HCT116 (cell line): ENCODE measurements around the gene SESN1. TPM values are rescaled to one million over a fixed set of nuclear protein-coding genes. Genes with fewer than 3 reads are reported as not detected.

Source experiments
- ATAC-seq: fragments of 200-7000 bp; cut with Tn5 transposase; 2 replicates; pipeline ENCODE4 v1.9.1; 2020; ENCODE audit warnings: mild to moderate bottlenecking, moderate library complexity
- BruUV-seq: library from RNA; stranded (reverse); fragments of 400-500 nt; replicated peaks from 2 replicates; lab custom pipeline; 2021; lab: Mats Ljungman, UMichigan
- CTCF ChIA-PET: fragments of 300-600 bp; sonication (Branson Sonifier 250); formaldehyde crosslinking; loops from one replicate; lab custom pipeline; 2021; ENCODE audit warnings: antibody characterized with exemption; lab: Charles Lee
- POLR2A ChIA-PET: fragments of 300-600, 350-600 bp; sonication (Branson Sonifier 250); formaldehyde crosslinking; loops from one replicate; lab custom pipeline; 2021; ENCODE audit warnings: antibody characterized with exemption; lab: Charles Lee
- RAD21 ChIA-PET, 2 experiments: fragments of 300-600 bp; sonication (Branson Sonifier 250); formaldehyde crosslinking; loops; one replicate each; lab custom pipeline; 2023; ENCODE audit warnings: low total read pairs in 2 of 2; ENCODE audit not compliant: uncharacterized antibody in 2 of 2, unreplicated experiment in 2 of 2, low non-redundant PET in 1 of 2; lab: Charles Lee
- DNase-seq: peaks from one replicate; pipeline ENCODE4 v3.0.0-alpha.2; 2010; ENCODE audit warnings: low read depth, low spot score
- H2AFZ ChIP-seq: fragments of 200-600 bp; shearing (Covaris generic), sonication (generic); 2 replicates; pipeline ENCODE4 v1.6.1; 2017; ENCODE audit warnings: low read depth, mixed run types, mixed read lengths, antibody characterized with exemption, low read length; ENCODE audit not compliant: poor library complexity, severe bottlenecking
- H3K27ac ChIP-seq: 2 replicates; pipeline ENCODE4 v1.5.1; 2012; ENCODE audit warnings: low read depth, low read length
- H3K27me3 ChIP-seq: fragments of 200-600 bp; sonication (generic); 2 replicates; pipeline ENCODE4 v1.6.1; 2016; ENCODE audit warnings: mixed run types, low read length, mixed read lengths; ENCODE audit not compliant: insufficient read depth
- H3K36me3 ChIP-seq, 2 experiments: fragments of 200-500 bp in 1 of 2; fragments of 200-600 bp in 1 of 2; sonication (Bioruptor generic) in 1 of 2; sonication (generic) in 1 of 2; 2 replicates each; pipeline versions ENCODE4 v1.5.1 to v1.6.1; 2014 to 2016; ENCODE audit warnings: low read length in 2 of 2, inconsistent platforms in 1 of 2, mixed read lengths in 1 of 2, mixed run types in 1 of 2; ENCODE audit not compliant: insufficient read depth in 2 of 2, control insufficient read depth in 1 of 2
- H3K4me1 ChIP-seq, 2 experiments: fragments of 200-600 bp in 1 of 2; sonication (generic) in 1 of 2; 2 replicates each; pipeline versions ENCODE4 v1.5.1 to v1.6.1; 2012 to 2017; ENCODE audit warnings: low read length in 2 of 2, inconsistent platforms in 1 of 2, mild to moderate bottlenecking in 1 of 2, mixed read lengths in 1 of 2, mixed run types in 1 of 2, moderate library complexity in 1 of 2; ENCODE audit not compliant: insufficient read depth in 2 of 2, control insufficient read depth in 1 of 2
- H3K4me2 ChIP-seq: fragments of 200-600 bp; sonication (generic); 2 replicates; pipeline ENCODE4 v1.6.1; 2017; ENCODE audit warnings: mixed run types, low read length, mixed read lengths
- H3K4me3 ChIP-seq, 2 experiments: fragments of 200-600 bp in 1 of 2; sonication (generic) in 1 of 2; replicated peaks in 1 of 2; 2 replicates each; pipeline ENCODE4 v1.5.1; 2011 to 2016; ENCODE audit warnings: low read length in 2 of 2, control low read depth in 1 of 2, low read depth in 1 of 2, mild to moderate bottlenecking in 1 of 2, mixed read lengths in 1 of 2, mixed run types in 1 of 2
- H3K79me2 ChIP-seq: fragments of 200-600 bp; sonication (generic); 2 replicates; pipeline ENCODE4 v1.6.1; 2017; ENCODE audit warnings: mild to moderate bottlenecking, mixed run types, low read length, moderate library complexity, mixed read lengths; ENCODE audit not compliant: insufficient read depth
- H3K9ac ChIP-seq: fragments of 200-600 bp; sonication (generic); 2 replicates; pipeline ENCODE4 v1.6.1; 2016; ENCODE audit warnings: low read length, mixed read lengths
- H3K9me2 ChIP-seq: fragments of 200-600 bp; sonication (generic), shearing (Covaris generic); 2 replicates; pipeline ENCODE4 v1.6.1; 2017; ENCODE audit warnings: mixed run types, mild to moderate bottlenecking, moderate library complexity; ENCODE audit not compliant: insufficient read depth
- H3K9me3 ChIP-seq, 2 experiments: fragments of 200-500 bp in 1 of 2; fragments of 200-600 bp in 1 of 2; sonication (Bioruptor generic) in 1 of 2; sonication (generic) in 1 of 2; 2 replicates each; pipeline ENCODE4 v1.6.1; 2014 to 2017; ENCODE audit warnings: low read length in 2 of 2, mixed read lengths in 2 of 2, inconsistent platforms in 1 of 2, low read depth in 1 of 2, mild to moderate bottlenecking in 1 of 2, mixed run types in 1 of 2, moderate library complexity in 1 of 2; ENCODE audit not compliant: control insufficient read depth in 1 of 2, insufficient read depth in 1 of 2
- H4K20me1 ChIP-seq: fragments of 200-600 bp; sonication (generic), shearing (Covaris generic); 2 replicates; pipeline ENCODE4 v1.6.1; 2017; ENCODE audit warnings: mixed run types, mild to moderate bottlenecking, moderate library complexity; ENCODE audit not compliant: insufficient read depth
- CBX3 ChIP-seq: IDR thresholded peaks from 2 replicates; pipeline ENCODE4 v1.6.1; 2012; ENCODE audit warnings: low read depth
- CTCF ChIP-seq, 3 experiments: fragments of 200-600 bp in 1 of 3; sonication (generic) in 1 of 3; IDR thresholded peaks in 2 of 3; conservative IDR thresholded peaks in 1 of 3; 2 replicates each; pipeline ENCODE4 v1.5.1; 2012 to 2017; ENCODE audit warnings: low read depth in 2 of 3, low read length in 2 of 3, antibody characterized with exemption in 1 of 3, borderline replicate concordance in 1 of 3, control low read depth in 1 of 3, mild to moderate bottlenecking in 1 of 3, mixed read lengths in 1 of 3, mixed run types in 1 of 3, moderate library complexity in 1 of 3; ENCODE audit not compliant: insufficient read depth in 1 of 3
- EGR1 ChIP-seq: IDR thresholded peaks from 2 replicates; pipeline ENCODE4 v1.6.1; 2012; ENCODE audit warnings: low read depth
- ELF1 ChIP-seq: IDR thresholded peaks from 2 replicates; pipeline ENCODE4 v1.6.1; 2012; ENCODE audit warnings: low read depth, borderline replicate concordance
- EZH2 ChIP-seq: fragments of 200-600 bp; sonication (generic); IDR thresholded peaks from 2 replicates; pipeline ENCODE4 v1.6.1; 2017; ENCODE audit warnings: antibody characterized with exemption, mixed run types
- EZH2phosphoT487 ChIP-seq: fragments of 200-600 bp; IDR thresholded peaks from 2 replicates; pipeline ENCODE4 v1.6.1; 2018; ENCODE audit warnings: antibody characterized with exemption, borderline replicate concordance
- FOSL1 ChIP-seq: IDR thresholded peaks from 2 replicates; pipeline ENCODE4 v1.6.1; 2012; ENCODE audit warnings: low read depth
- MAX ChIP-seq: IDR thresholded peaks from 2 replicates; pipeline ENCODE4 v1.6.1; 2012
- POLR2AphosphoS5 ChIP-seq: IDR thresholded peaks from 2 replicates; pipeline ENCODE4 v1.6.1; 2011; ENCODE audit warnings: mild to moderate bottlenecking, low read depth, low read length, moderate library complexity
- RAD21 ChIP-seq: IDR thresholded peaks from 2 replicates; pipeline ENCODE4 v1.6.1; 2012; ENCODE audit warnings: low read depth, mild to moderate bottlenecking
- SIN3A ChIP-seq: IDR thresholded peaks from 2 replicates; pipeline ENCODE4 v1.6.1; 2012; ENCODE audit warnings: low read depth
- SRF ChIP-seq: IDR thresholded peaks from 2 replicates; pipeline ENCODE4 v1.6.1; 2012; ENCODE audit warnings: low read depth
- TCF7L2 ChIP-seq: IDR thresholded peaks from 2 replicates; pipeline ENCODE4 v1.7.0; 2011; ENCODE audit warnings: borderline replicate concordance, inconsistent platforms; ENCODE audit not compliant: insufficient read depth, insufficient read length; ENCODE audit errors: extremely low read depth
- YY1 ChIP-seq: IDR thresholded peaks from 2 replicates; pipeline ENCODE4 v1.6.1; 2011; ENCODE audit warnings: low read length, low read depth, moderate library complexity, mild to moderate bottlenecking; ENCODE audit not compliant: insufficient replicate concordance; ENCODE audit errors: extremely low read depth
- ZNF274 ChIP-seq: fragments of 200-500 bp; sonication (Bioruptor generic); IDR thresholded peaks from 2 replicates; pipeline ENCODE4 v1.6.1; 2014; ENCODE audit warnings: mild to moderate bottlenecking, low read depth, low read length, inconsistent platforms
- intact Hi-C: fragments of 100-400 bp; cut with micrococcal nuclease; formaldehyde crosslinking; loops from 2 replicates; pipeline ENCODE4 v1.10.0; 2022
- total RNA-seq: library from RNA; stranded (reverse); gene quantifications from one replicate; pipeline ENCODE4 v1.2.1, GENCODE V29; 2021; ENCODE audit not compliant: unreplicated experiment

Gene SESN1
- total RNA-seq, 1 experiment from 2014 or later = 9.3 TPM

- ChIA-PET CTCF (no interaction called here), RAD21 (no interaction called here), POLR2A (no interaction called here)
- Histone ChIP-seq H3K36me3 (peaks cover 0 to 3% of the 10 kb centered on the region in 2 experiments; a peak in 1 of 4 replicates), H3K9me3 (no peaks in the 10 kb centered on the region), H3K4me3 (no peak overlapping the region), H3K9me2 (no peaks in the 10 kb centered on the region), H4K20me1 (no peaks in the 10 kb centered on the region), H3K27me3 (no peaks in the 10 kb centered on the region), H3K4me2 (no peak overlapping the region), H3K4me1 (no peaks in the 10 kb centered on the region), H3K79me2 (no peaks in the 10 kb centered on the region), H2AFZ (no peak overlapping the region), H3K27ac (no peak overlapping the region), H3K9ac (no peak overlapping the region)
- TF ChIP-seq EZH2 (no peak), EZH2phosphoT487 (no peak), CBX3 (no peak), RAD21 (no peak), MAX (no peak), EGR1 (no peak), FOSL1 (no peak), SRF (no peak), ELF1 (no peak), ZNF274 (no peak), POLR2AphosphoS5 (no peak), SIN3A (no peak), YY1 (no peak), TCF7L2 (no peak), CTCF (IDR thresholded peaks at IDR 0.05 in 2 of 3, conservative IDR thresholded peaks at IDR 0.05 in 1 of 3; ENCODE audit: borderline replicate concordance in 1 of 3, insufficient read depth in 1 of 3, low read depth in 2 of 3, low read length in 2 of 3) (no peak)
- DNase-seq (no peak), ATAC-seq (no peak)
- intact Hi-C loops = no loop called here
- BruUV-seq = no TSS peak
Observed at GRCh38 chr6:108987156-108987555, 107.5 kb downstream of the SESN1 start.
